H1 (cell line): ENCODE measurements around the gene PSMD3. TPM values are rescaled to one million over a fixed set of nuclear protein-coding genes. Genes with fewer than 3 reads are reported as not detected.

Experiments used
- HDAC2 ChIP-seq, 2 experiments: fragments of 300-600 bp in 1 of 2; sonication (generic) in 1 of 2; IDR thresholded peaks; 2 replicates each; pipeline ENCODE4 v1.6.1; 2011 to 2012; ENCODE audit warnings: low read depth in 2 of 2, low read length in 2 of 2, mild to moderate bottlenecking in 2 of 2, moderate library complexity in 2 of 2, borderline replicate concordance in 1 of 2, inconsistent platforms in 1 of 2
- SP2 ChIP-seq: IDR thresholded peaks from 2 replicates; pipeline ENCODE4 v1.6.1; 2012; ENCODE audit warnings: mild to moderate bottlenecking, low read length, inconsistent platforms
- polyA plus RNA-seq, 7 experiments: library from polyadenylated mRNA; depleted of rRNA in 3 of 7; stranded (reverse) in 5 of 7; unstranded in 2 of 7; fragments of >200 nt in 5 of 7; fragments of 200-250 nt in 2 of 7; gene quantifications; 1 replicate in 5 of 7; 2 replicates in 1 of 7; 4 replicates in 1 of 7; pipeline versions ENCODE4 v1.2.1 to v1.2.3, GENCODE V29; 2011 to 2013; ENCODE audit warnings: missing spikeins in 2 of 7, mixed read lengths in 2 of 7
- total RNA-seq: library from RNA; stranded (reverse); fragmentation: NEBNext Ultra II Directional; extraction: Animal tissue kit (Norgen Biotek cat#: 25700); gene quantifications from 2 replicates; pipeline ENCODE4 v1.2.1, GENCODE V29; 2021
- TF ChIP-seq, protein P1 (sequence below), 3 experiments: IDR thresholded peaks; 1 replicate in 2 of 3; 2 replicates in 1 of 3; pipeline versions ENCODE4 v1.5.1 to v1.6.1; 2011; ENCODE audit warnings: low read length in 3 of 3, mild to moderate bottlenecking in 3 of 3, inconsistent platforms in 2 of 3, low read depth in 1 of 3, moderate library complexity in 1 of 3; ENCODE audit not compliant: insufficient read depth in 1 of 3; ENCODE audit errors: control extremely low read depth in 1 of 3

PSMD3 gene
- total and polyA plus RNA-seq, 2 of the 8 experiments (the other 6 are each of a cell fraction or from before 2014, with no cell fraction given) = 151 to 198 TPM

DNA sequence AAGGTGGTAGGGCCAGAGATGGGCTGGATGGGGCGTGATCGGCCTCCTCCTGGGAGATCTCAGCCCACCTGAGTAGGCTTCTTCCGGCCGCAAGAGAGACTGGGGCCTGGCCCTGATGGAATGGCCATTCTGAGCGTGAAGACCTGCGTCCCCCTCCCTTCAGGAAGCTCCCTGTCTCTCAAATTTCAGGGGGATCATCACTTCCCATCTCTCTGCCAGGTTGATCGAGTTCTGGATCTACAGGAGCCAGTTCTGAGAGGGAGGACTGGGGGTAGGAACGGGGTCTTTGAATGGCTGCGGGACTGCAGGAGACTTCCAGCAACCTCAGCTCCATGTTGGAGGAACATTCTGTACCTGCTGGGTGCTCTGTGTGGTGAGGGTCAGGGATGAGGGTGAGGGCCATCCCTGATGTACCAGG is 27.1 kb upstream of the PSMD3 start (continued):
- TF ChIP-seq SP2 (no peak), HDAC2 (IDR thresholded peaks at IDR 0.05; ENCODE audit: borderline replicate concordance in 1 of 2, low read depth in 2 of 2, low read length in 2 of 2) (no peak)
- TF ChIP-seq, protein P1, sequence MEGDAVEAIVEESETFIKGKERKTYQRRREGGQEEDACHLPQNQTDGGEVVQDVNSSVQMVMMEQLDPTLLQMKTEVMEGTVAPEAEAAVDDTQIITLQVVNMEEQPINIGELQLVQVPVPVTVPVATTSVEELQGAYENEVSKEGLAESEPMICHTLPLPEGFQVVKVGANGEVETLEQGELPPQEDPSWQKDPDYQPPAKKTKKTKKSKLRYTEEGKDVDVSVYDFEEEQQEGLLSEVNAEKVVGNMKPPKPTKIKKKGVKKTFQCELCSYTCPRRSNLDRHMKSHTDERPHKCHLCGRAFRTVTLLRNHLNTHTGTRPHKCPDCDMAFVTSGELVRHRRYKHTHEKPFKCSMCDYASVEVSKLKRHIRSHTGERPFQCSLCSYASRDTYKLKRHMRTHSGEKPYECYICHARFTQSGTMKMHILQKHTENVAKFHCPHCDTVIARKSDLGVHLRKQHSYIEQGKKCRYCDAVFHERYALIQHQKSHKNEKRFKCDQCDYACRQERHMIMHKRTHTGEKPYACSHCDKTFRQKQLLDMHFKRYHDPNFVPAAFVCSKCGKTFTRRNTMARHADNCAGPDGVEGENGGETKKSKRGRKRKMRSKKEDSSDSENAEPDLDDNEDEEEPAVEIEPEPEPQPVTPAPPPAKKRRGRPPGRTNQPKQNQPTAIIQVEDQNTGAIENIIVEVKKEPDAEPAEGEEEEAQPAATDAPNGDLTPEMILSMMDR (IDR thresholded peaks at IDR 0.05; ENCODE audit: control extremely low read depth in 1 of 3, insufficient read depth in 1 of 3, low read depth in 1 of 3, low read length in 3 of 3) = no peak
